ENCODE measurements around the gene FOXB2. TPM values are rescaled to one million over a fixed set of nuclear protein-coding genes. Genes with fewer than 3 reads are reported as not detected.

The FOXB2 gene
- total RNA-seq, 2 experiments from 2014 or later = not detected

- no peaks in the 10 kb centered on the region for H3K4me1 ChIP-seq (ENCODE audit: insufficient read depth, low read length, poor library complexity, severe bottlenecking)
- no peak overlapping the region for H2AFZ ChIP-seq (ENCODE audit: low read length)
- no peak overlapping the region for H3K27ac ChIP-seq (ENCODE audit: low read depth, low read length, poor library complexity, severe bottlenecking)
- intact Hi-C loops (cut with micrococcal nuclease; ENCODE audit: unreplicated experiment) = no loop called here
- TF ChIP-seq EZH2phosphoT487 (IDR thresholded peaks at IDR 0.05; ENCODE audit: borderline replicate concordance, low read depth, low read length) (no peak), CTCF (conservative IDR thresholded peaks at IDR 0.05; ENCODE audit: low read length) (peak; percentile 80)
- H3K36me3 ChIP-seq (ENCODE audit: insufficient read depth, low read length) = no peaks in the 10 kb centered on the region
- no TSS peak for BruUV-seq (replicated peaks)
- no peak overlapping the region for H3K4me2 ChIP-seq (ENCODE audit: low read length)
- H4K20me1 ChIP-seq (ENCODE audit: insufficient read depth, low read length) = no peaks in the 10 kb centered on the region
- no peaks in the 10 kb centered on the region for H3K79me2 ChIP-seq (ENCODE audit: insufficient read depth, low read depth, low read length)
- peak; percentile 11 for DNase-seq (ENCODE audit: low spot score)
- no peaks in the 10 kb centered on the region for H3K9me2 ChIP-seq (ENCODE audit: insufficient read depth, low read length)
- H3K9me3 ChIP-seq (ENCODE audit: low read length) = no peaks in the 10 kb centered on the region
- POLR2A ChIA-PET = no interaction called here
- H3K4me3 ChIP-seq (ENCODE audit: low read depth, low read length, poor library complexity, severe bottlenecking) = no peak overlapping the region
- CTCF ChIA-PET (ENCODE audit: unreplicated experiment) = no interaction called here
These were observed 7.3 kb upstream of the FOXB2 start for GRCh38 chr9:77011973-77012821.

- no peaks in the 10 kb centered on the region for H3K36me3 ChIP-seq (ENCODE audit: insufficient read depth, low read length)
- H3K79me2 ChIP-seq (ENCODE audit: insufficient read depth, low read depth, low read length) = no peaks in the 10 kb centered on the region
- H3K27ac ChIP-seq (ENCODE audit: low read depth, low read length, poor library complexity, severe bottlenecking) = no peak overlapping the region
- intact Hi-C loops (cut with micrococcal nuclease; ENCODE audit: unreplicated experiment) = no loop called here
- ChIA-PET CTCF (ENCODE audit: unreplicated experiment) (no interaction called here), POLR2A (no interaction called here)
- H2AFZ ChIP-seq (ENCODE audit: low read length) = no peak overlapping the region
- no peaks in the 10 kb centered on the region for H3K4me1 ChIP-seq (ENCODE audit: insufficient read depth, low read length, poor library complexity, severe bottlenecking)
- no TSS peak for BruUV-seq (replicated peaks)
- H3K9me2 ChIP-seq (ENCODE audit: insufficient read depth, low read length) = no peaks in the 10 kb centered on the region
- H3K4me3 ChIP-seq (ENCODE audit: low read depth, low read length, poor library complexity, severe bottlenecking) = no peak overlapping the region
- H3K9me3 ChIP-seq (ENCODE audit: low read length) = no peaks in the 10 kb centered on the region
- H4K20me1 ChIP-seq (ENCODE audit: insufficient read depth, low read length) = no peaks in the 10 kb centered on the region
- no peak overlapping the region for H3K4me2 ChIP-seq (ENCODE audit: low read length)
- no peak for DNase-seq (ENCODE audit: low spot score)
- TF ChIP-seq EZH2phosphoT487 (IDR thresholded peaks at IDR 0.05; ENCODE audit: borderline replicate concordance, low read depth, low read length) (no peak), CTCF (conservative IDR thresholded peaks at IDR 0.05; ENCODE audit: low read length) (no peak)
These were observed 6.1 kb upstream of the FOXB2 start for GRCh38 chr9:77013206-77013931.
